Measurements from ENCODE around the gene NOX4. TPM values are rescaled to one million over a fixed set of nuclear protein-coding genes. Genes with fewer than 3 reads are reported as not detected.

Gene NOX4
- total and polyA plus RNA-seq, 2 donors (not counting 1 experiment from before 2014, with no cell fraction given) = not detected

- Histone ChIP-seq H3K27ac (ENCODE audit: low read length in 2 of 2) (no peak overlapping the region), H3K9me3 (ENCODE audit: control extremely low read depth in 1 of 3, control insufficient read depth in 2 of 3, insufficient read depth in 1 of 3, low read length in 2 of 3) (peaks cover 0 to 8% (median 0%) of the 10 kb centered on the region in 3 donors), H3K79me2 (ENCODE audit: control insufficient read depth, insufficient read depth, low read length) (no peaks in the 10 kb centered on the region), H3K4me1 (ENCODE audit: control insufficient read depth in 2 of 2, insufficient read depth in 2 of 2, low read length in 2 of 2) (no peaks in the 10 kb centered on the region), H3K27me3 (replicated peaks in 1 of 4; ENCODE audit: control extremely low read depth in 1 of 4, control insufficient read depth in 3 of 4, insufficient read depth in 4 of 4, low read length in 3 of 4) (peaks cover 0 to 3% (median 0%) of the 10 kb centered on the region in 4 experiments), H3K4me2 (replicated peaks; ENCODE audit: low read depth, low read length, poor library complexity, severe bottlenecking) (no peak overlapping the region), H2AFZ (ENCODE audit: insufficient read depth, low read depth, low read length, poor library complexity, severe bottlenecking) (no peak overlapping the region), H3K9ac (ENCODE audit: low read length) (no peak overlapping the region), H3K4me3 (ENCODE audit: control extremely low read depth in 1 of 5, extremely low read depth in 1 of 5, insufficient read depth in 1 of 5, low read depth in 2 of 5, low read length in 4 of 5) (no peak overlapping the region), H4K20me1 (ENCODE audit: control insufficient read depth, insufficient read depth, low read length, poor library complexity, severe bottlenecking) (no peaks in the 10 kb centered on the region), H3K36me3 (replicated peaks in 1 of 2; ENCODE audit: control extremely low read depth in 1 of 2, control insufficient read depth in 1 of 2, extremely low read depth in 1 of 2, insufficient read depth in 2 of 2, low read length in 1 of 2) (no peaks in the 10 kb centered on the region)
- intact Hi-C loops (cut with micrococcal nuclease) = no loop called here
- ATAC-seq (ENCODE audit: low read depth) (no peak), DNase-seq (no peak)
- ChIA-PET POLR2A (no interaction called here), CTCF (no interaction called here)
- peaks cover 8% of the 10 kb centered on the region for H3K27me3 Mint-ChIP-seq
- TF ChIP-seq EZH2 (IDR thresholded peaks at IDR 0.05; ENCODE audit: borderline replicate concordance, insufficient read depth, low read depth, low read length, poor library complexity, severe bottlenecking) (no peak), CTCF (IDR thresholded peaks at IDR 0.05) (no peak)
- H3K9me3 Mint-ChIP-seq (ENCODE audit: insufficient read depth) = peaks cover 2% of the 10 kb centered on the region
- no peaks in the 10 kb centered on the region for H3K4me1 Mint-ChIP-seq
- WGBS (ENCODE audit: insufficient coverage) = no CpG with 5 or more reads among the region's 3 CpGs
- H3K4me3 Mint-ChIP-seq = no peak overlapping the region
- H3K27ac Mint-ChIP-seq = no peak overlapping the region
Observed at GRCh38 chr11:89493431-89493830, 2.3 kb upstream of the NOX4 start.

- H3K27ac ChIP-seq (ENCODE audit: low read length in 2 of 2) = no peak overlapping the region
- Mint-ChIP-seq H3K4me3 (no peak overlapping the region), H3K4me1 (no peaks in the 10 kb centered on the region), H3K27me3 (peaks cover 8% of the 10 kb centered on the region), H3K27ac (no peak overlapping the region), H3K9me3 (ENCODE audit: insufficient read depth) (no peaks in the 10 kb centered on the region)
- no peaks in the 10 kb centered on the region for H3K36me3 ChIP-seq (replicated peaks in 1 of 2; ENCODE audit: control extremely low read depth in 1 of 2, control insufficient read depth in 1 of 2, extremely low read depth in 1 of 2, insufficient read depth in 2 of 2, low read length in 1 of 2)
- peaks cover 0 to 3% (median 0%) of the 10 kb centered on the region in 4 experiments for H3K27me3 ChIP-seq (replicated peaks in 1 of 4; ENCODE audit: control extremely low read depth in 1 of 4, control insufficient read depth in 3 of 4, insufficient read depth in 4 of 4, low read length in 3 of 4)
- no peaks in the 10 kb centered on the region for H3K4me1 ChIP-seq (ENCODE audit: control insufficient read depth in 2 of 2, insufficient read depth in 2 of 2, low read length in 2 of 2)
- peaks cover 0 to 8% (median 0%) of the 10 kb centered on the region in 3 donors for H3K9me3 ChIP-seq (ENCODE audit: control extremely low read depth in 1 of 3, control insufficient read depth in 2 of 3, insufficient read depth in 1 of 3, low read length in 2 of 3)
- no peaks in the 10 kb centered on the region for H3K79me2 ChIP-seq (ENCODE audit: control insufficient read depth, insufficient read depth, low read length)
- intact Hi-C loops (cut with micrococcal nuclease) = no loop called here
- no CpG with 5 or more reads among the region's 3 CpGs for WGBS (ENCODE audit: insufficient coverage)
- H3K4me2 ChIP-seq (replicated peaks; ENCODE audit: low read depth, low read length, poor library complexity, severe bottlenecking) = no peak overlapping the region
- DNase-seq (no peak), ATAC-seq (ENCODE audit: low read depth) (no peak)
- POLR2A ChIA-PET = no interaction called here
- CTCF ChIA-PET = no interaction called here
- no peak overlapping the region for H2AFZ ChIP-seq (ENCODE audit: insufficient read depth, low read depth, low read length, poor library complexity, severe bottlenecking)
- H3K4me3 ChIP-seq (ENCODE audit: control extremely low read depth in 1 of 5, extremely low read depth in 1 of 5, insufficient read depth in 1 of 5, low read depth in 2 of 5, low read length in 4 of 5) = no peak overlapping the region
- no peak overlapping the region for H3K9ac ChIP-seq (ENCODE audit: low read length)
- no peaks in the 10 kb centered on the region for H4K20me1 ChIP-seq (ENCODE audit: control insufficient read depth, insufficient read depth, low read length, poor library complexity, severe bottlenecking)
- TF ChIP-seq EZH2 (IDR thresholded peaks at IDR 0.05; ENCODE audit: borderline replicate concordance, insufficient read depth, low read depth, low read length, poor library complexity, severe bottlenecking) = no peak
- TF ChIP-seq CTCF (IDR thresholded peaks at IDR 0.05) = no peak
Observed at GRCh38 chr11:89490602-89490980, 584 bp downstream of the NOX4 start.
